GM19467 (cell line): ENCODE results near the gene IL34.

Source experiments
- ATAC-seq: cut with Tn5 transposase; IDR thresholded peaks from one replicate; pipeline ENCODE4 v1.9.1; 2021; ENCODE audit warnings: mild to moderate bottlenecking, moderate library complexity; ENCODE audit not compliant: unreplicated experiment

IL34 gene

DNA sequence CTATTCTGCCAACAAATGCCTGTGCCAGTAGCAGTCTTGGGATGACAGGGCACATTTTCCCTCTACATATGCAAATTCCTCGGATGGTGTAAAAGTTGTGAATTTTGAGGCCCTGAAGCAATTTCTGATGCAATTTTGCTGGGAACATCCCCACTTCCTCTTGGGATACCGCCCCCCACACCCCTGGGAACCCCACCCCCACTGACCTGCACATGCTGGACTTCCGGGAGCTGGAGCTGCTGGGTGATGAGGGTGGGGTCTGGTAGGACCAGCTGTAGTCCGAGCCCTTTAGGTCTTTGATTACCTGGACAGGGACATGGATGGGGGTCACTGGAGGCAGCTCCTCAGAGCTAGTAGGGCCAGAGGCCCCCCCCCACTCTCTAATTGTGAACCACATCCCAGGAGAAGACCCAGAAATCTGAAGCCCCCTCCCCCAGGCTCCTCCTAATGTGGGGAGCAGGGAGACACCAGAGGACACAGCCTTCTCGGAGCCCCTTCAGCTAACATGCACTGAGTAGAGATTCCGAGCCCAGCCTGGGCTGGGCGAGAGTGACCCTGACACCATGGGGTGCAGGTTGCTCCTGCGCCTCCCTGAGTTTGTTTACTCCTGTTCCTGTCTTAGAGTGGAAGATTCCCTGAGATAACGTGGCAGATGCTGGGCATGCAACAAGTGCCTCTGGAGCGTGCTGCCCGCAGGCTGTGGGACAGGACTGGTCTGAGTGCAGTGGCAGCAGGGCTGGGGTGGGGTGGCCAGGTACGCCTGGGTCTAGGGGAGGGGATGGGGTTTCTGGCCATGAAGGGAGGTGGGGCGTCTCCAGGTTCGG lies 30.5 kb downstream of the IL34 start:
- ATAC-seq = no peak

DNA sequence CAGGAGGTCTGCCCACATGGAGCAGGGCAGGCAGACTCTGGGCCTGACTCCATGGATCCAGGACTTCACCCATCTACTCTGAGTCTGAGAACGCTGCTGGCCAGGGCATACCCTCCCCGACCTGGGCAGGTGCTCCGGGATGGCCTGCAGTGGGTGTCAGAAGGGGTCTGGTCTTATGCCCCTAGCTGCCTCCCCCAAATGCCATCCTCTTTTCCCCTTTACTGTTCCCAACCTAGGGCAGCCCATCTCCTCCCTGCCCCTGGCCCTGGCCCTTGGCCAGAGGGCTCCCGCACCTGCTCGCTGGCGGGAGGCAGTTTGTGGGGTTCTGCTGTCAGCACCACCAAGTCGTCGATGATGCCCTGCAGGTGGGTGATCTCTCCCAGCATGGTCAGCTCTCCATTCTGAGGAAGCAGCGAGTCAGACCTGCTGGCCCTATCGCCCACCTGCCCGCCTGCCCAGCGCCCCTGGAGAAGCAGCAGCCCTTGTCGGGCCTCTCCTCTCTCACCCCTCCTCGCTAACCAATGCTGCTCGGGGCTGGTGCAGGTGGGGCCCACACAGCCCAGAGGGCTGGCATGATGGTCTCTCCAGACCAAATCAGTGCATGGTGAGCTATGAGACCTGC lies 31.3 kb downstream of the IL34 start:
- no peak for ATAC-seq

DNA sequence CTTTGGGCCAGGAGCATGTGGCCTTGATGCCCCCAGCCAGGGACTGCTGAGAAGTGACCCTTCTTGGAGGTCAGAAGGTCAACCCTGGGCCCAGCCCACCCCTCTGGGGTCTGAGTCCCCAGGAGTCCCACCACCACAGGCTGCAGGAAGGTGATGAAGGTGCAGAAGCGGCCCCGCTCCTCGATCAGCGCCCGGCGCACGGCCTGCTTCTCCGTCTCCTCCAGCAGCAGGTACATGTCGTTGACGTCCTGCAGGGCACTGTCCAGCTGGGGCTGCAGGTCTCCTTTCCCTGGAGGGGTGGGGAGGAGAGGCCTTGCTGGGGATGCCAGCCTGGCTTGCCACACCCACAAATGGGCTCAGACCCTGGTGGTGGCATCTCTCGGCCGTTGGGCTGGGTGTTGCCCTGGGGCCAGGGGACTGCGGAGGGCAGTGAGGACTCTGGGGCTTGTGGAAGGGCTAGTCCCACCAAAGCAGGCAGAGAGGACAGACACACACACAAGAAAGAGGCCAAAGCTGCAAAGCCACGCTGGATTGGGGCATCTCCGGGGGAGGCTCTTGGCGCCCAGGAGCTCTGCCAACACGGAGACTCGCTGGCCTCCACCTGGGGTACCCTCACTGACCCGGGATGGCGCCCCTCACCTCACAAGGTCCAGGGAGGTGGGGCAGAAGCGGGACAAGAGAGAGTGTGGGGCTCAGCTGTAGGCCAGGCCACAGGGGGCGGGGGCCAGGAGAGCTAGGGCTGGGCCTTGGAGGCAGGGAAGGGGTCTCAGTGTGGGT lies 31.9 kb downstream of the IL34 start:
- no peak for ATAC-seq

DNA sequence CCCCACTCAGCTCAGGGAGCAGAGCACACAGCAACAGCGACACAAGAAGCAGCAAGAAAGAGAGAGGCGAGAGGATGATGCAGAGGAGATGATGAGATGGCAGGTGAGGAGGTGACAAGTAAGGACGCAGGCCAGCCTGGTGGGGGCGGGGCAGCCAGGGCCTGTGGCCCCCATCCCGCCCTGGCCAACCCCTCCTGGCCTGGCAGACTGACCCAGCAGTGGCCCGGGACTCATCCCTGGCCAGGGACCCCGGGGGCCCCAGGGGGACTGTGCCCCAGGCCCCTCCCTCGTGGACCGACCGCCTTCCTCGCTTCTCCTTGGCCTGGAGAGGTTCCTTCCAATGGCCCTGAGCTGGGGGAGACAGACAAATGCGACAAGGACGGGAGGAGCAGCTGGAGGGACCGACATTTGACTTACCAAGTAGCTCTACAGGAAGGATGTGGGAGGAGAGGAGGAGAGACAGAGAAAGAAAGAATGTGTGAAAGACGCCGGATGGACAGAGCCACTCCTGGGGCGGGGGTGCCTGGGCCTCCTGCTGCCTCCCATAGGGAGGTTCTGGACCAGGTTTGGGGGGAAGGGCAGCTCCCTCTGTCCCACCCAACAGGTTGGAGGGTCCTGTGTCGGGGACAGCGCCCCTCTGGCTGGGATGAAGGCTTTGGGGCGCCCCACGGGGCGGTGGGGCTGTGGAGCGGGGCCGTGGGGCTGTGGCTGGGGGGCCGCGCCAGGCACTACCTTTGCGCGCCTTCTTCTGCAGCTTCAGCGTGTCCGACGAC lies 32.7 kb downstream of the IL34 start:
- ATAC-seq = no peak

DNA sequence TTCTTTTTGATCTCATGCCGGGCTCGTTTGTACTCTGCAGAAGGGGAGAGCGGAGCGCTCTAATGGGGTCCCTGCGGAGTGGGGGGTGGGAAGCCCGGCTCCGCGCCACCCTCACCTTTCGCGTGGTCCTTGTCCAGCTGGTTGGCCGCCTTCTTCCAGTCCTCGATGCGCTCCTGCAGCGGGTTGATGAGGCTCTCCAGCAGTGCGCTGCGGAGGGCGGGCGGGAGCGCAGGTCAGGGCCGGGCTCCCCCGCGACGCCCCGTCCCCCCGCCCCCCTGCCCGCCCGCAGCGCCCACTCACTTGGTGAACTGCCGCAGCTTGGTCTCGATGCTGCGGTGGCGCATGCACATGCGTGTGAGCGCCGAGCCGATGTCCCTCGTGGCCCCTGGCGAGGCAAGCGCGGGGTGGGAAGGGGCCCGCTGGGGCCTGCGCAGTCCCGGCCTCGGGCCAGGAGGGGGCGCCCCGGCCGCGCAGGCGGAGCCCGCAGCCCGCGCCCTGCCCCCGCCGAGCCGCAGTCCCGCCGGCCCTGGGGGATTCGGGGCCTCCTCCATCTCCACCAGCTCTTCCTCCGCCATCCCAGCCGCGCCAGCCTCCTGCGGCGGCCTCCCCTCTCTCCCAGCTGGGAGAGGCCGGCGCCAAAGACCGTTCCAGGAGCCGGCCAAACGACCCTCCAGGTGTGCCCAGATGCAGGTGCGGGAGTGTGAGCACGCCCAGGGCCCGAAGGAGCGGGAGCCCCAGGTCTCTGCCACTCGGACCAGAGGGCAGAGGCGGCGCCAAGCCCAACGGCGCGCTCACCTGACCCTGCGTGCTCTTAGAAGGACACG lies 33.5 kb downstream of the IL34 start:
- no peak for ATAC-seq

DNA sequence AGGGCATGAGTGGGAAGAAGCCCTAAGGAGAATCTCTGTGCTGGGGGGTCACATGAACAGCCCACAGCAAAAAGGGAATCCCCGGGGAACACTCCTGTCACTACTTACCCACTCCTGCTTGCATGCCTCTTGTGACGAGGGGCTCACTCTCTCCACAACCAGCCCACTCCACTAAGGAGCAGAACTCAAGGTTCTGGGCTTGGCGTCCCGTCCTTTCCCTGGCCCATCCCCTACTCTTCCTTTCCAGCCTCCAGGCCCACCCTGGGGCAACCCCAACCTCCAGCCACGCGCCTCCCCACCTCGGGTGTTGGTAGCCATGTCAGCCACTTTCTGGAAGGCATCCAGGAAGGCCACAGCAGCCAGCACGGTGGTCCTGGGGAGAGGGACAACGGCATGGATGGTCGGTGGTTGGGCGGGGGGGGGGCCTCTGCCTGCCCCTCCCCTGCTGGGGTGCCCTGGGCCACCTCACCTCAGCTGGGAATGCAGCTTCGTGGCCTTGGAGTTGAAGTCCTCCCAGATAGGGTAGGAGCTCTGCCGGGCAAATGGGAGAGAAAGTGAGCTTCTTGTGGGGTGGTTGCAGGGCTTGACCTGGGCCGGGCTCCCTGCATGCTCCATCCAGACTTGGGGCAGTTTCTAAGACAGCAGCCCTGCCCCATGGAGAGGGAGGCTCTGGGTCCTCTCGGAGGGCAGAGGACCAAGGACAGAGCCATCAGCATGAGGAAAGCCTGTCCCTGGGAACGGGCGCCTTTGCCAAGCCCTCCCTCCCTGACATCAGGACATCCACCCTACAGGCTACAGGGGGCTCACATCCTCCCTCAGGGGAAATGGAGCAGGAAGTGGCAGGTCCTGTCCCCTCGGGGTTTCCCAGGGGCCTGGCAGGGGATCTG lies 34.4 kb downstream of the IL34 start:
- no peak for ATAC-seq

DNA sequence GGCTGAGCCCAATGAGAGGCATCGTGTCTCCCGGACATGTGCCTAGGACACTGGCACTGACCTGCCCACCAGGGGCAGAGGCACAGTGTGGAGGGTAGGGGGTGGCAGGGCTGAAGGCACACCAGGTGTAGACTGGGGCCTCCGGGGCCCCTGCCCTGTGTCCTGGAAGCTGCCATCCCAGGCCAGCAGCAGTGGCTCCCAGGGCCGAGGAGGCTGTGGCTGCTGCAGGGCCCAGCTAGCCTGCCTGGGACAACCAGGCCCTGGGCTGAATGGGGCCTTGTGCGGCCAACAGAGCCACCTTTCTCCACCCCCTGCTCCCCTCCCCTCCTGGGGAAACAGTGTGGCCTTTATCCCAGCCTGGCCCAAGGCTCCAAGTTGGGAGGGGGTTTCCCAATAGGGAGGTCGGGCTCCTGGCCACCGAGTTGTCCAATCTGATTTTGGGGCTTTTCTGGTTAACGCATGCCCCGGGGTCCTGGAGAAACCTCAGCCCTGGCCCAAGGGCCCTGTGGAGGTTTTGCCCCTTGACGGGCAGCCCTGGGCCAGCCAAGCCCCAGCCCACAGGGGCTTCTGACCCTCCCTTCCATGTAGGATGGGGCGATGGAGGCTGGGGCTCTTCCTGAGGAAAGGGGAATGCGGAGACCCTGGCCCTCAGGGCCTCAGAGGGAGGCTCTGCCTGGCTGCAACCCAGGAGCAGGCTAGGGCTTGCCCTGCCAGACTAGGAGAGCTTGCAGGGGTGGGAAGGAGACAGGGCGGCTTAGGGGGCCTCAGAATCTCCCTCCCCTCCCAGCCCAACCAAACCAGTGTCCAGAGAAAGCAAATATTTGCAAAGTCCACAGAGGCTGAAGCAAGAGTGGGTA lies 35.3 kb downstream of the IL34 start:
- ATAC-seq = no peak

DNA sequence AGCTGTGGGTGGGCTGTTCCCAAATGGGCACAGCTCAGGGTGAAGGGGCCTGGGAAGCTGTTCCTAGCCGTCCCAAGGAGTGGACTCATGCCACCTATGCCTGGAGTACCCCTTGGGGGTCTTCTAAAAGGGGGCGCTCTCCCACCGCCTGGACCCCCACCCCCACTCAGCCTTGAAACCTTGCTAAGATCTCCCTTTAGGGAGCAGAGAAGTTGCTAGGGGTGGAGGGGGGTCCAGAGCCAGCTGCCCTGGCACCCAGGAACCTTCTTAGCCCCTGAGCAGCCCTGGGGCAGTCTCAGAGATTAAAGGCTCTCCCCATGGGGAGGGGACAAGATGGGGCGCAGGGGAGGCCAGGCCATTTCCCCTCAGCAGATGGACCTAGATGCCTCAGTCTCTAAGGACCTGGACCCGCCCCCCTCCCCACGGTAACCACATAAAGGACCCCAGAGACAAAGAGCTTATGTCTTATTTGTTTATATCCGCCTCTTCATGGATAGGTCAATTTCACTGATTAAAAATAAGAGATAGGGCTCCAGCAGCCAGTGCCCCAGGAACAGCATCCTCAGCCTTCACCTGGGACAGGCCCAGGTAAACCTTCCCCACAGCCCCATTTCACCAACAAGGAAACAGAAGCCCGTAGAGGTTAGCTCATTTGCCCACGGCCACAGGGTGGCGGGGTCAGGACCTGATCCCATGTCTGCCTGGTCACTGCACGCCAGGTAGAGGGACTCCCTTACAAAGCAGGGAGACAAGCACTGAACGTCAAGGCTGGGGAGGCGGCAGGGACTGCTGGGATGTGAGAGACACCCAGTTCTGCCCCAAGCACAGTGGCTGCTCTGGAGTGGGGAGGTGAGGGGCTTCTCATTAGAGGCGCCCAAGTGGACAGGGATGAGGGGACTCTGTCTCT lies 36.1 kb downstream of the IL34 start:
- ATAC-seq = no peak

DNA sequence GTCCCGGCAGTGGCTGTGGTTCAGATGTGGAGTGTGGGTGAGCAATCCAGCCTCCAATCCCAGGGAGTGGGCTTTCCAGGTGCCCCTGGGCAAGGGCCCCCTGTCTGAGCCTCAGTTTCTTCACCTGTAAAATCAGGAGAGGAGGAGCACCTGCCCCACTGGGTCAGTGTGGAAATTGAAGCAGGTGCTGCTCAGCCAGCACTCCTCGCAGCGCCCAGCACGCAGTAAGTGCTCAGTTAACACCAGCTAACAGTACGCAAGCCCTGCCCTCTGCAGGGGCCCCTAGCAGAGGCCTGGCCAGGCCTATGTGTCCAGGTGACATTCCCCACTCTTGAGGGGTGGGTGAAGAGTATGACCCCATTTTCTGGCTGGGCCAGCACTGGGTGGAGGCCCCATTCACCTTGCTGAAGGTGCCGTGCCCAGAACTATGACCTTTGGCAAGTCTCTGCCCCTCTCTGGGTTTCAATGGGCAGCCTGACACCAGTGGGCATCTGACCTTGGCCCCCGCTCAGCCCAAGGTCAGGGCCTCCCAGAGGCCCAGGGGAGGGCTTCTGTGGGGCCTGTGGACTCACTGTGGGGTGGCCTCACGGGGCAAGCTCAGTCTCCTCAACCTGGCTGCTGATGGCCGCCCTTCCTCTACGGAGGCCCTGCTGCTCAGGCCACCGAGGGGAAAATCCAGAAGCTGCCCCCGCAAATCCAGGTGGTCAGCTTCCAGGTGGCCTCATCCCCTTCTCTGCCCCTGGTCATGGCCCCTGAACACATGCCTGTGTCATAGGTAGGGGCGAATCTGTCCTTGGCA lies 37.0 kb downstream of the IL34 start:
- no peak for ATAC-seq

DNA sequence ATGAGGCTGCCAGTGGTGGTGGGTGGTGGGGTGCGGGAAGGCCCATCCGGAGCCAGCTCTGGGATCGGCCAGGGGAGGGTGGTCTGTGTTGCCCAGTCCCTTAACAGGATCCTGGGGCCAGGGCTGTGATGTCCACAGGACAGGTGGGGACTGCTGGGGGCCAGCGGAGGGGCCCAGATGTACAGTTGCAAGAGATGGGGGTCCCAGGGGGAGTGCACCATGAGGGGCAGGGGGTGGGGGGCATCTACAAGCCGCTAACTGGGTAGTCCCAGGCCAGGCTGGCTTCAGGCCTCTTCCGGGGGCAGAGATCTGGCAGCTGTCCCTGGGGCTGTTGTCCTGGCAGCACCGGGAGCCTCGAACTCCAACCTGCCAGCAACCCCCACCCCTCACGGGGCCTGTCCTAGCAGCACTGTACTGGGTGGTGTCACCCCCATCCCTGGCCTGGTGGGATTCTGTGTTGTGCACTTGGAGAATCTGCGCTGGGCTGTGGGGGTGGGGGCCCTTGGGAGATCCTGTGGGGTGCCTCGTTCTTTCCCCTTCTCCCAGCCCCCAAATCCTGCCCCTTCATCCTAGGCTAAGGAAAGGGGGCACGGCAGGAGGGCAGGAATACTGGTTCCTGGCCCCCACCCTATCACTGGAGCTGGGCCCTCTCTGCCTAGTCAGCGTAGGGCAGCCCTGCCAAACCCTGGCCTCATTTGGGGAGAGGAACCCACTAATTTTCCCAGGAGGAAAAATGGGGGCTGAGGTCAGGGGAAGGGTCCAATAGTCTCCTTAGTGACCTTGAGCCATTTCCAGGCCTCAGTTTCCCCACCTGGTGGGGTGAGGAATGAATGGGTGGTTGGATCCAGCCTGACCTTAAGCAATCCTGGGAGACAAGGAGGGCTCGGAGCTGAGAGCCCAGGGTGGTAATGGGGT lies 38.0 kb downstream of the IL34 start:
- ATAC-seq = no peak

DNA sequence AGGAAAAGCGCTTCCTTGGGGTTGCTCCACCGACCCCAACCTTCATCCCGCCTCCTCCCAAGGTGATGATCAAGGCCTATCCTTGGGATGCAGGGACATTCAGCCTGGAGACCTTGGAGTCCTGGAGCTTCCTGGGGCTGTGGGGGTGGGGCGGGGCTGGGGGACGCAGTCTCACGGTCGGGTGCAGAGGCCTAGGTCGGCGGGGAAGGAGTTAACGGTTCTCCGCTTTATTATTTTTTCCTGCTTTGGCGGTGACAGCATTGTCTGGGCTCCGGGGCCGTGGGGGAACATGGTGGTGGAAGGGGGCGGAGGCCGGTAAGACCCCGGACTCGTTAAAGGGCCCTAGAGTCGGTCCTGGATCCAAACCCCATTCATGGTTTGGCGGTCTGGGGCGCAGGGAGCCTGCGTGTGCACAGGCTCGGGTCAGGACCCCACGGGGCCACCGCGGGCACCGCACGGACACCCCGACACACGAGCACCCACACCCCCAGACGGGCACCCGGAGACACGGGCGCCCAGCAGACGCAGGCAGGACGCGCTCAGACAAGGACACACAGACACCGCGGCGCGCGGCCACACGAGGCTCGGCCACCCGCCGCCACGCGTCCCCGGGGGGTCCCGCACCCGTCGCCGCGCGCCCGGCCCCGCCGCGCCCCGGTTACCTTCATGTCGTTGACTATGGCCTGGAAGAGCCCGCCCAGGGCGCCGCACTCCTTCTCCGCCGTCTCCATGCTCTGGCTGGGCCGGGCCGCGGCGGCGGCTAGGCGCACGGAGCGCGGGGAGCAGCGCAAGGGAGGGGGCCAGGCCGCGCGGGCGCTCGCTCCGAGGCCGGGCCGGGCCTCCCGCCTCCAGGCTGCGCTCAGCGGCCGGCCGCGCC lies 38.9 kb downstream of the IL34 start:
- ATAC-seq = no peak

DNA sequence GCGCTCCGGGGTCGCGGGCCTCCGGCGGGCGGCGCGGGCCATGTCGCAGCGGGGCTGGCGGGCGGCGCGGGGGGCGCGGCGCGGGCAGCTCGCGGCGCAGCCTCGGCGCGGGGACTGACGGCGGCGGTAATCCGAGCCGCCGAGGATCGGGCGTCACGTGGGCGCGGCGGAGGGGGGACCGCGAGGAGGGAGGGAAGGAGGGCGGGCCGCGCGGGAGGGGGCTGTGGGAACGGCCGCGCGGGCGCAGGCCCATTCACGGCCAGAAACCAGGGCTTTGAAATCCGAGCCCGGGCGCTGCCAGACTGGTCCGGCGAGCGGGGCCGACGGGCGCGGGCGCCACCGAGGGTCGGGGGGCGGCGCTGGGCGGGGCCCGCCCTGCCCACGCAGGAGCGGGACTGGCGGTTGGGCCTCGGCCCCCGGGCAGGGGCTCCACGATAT lies 39.6 kb downstream of the IL34 start, which contains the start of gene MTSS2:
Gene MTSS2, minus strand, starts transcription at position 116 of the 438 bp plus-strand sequence. CDS start 262 bp downstream, outside the sequence.
- no peak for ATAC-seq

DNA sequence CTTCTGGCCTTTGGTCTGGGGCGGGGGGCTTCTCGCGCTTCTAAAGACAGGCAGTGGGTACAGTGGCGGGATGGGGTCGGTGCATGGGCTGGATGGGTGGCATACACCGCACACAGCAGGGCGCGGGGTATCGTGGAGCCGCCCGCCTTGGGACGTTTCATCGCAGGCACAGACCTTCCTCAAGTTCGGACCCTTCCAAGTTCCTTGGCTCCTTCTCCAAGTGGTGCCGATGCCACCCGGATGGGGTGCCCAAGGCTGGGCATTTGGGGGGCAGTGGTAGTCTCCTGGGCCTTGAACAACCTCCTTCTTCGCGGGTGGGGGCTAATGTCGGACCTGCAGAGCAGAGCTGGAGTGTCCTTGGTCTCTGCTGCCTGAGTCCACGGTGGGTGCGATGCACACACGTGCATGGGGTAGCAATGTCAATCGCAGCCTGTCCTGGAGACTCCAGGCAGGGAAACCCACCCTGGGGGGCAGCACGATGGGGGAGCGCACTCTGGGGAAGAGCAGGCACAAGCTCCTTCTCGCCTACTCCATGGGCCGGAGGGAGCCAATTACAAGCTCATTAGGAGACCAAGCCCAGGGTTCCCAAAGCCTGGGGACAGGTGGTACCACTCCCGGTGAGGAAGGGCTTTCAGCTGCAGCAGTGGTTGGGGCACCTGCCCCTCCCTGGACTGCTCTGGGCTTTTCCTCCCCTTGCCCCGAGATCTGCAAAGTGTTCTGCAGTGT lies 40.2 kb downstream of the IL34 start:
- ATAC-seq = no peak

DNA sequence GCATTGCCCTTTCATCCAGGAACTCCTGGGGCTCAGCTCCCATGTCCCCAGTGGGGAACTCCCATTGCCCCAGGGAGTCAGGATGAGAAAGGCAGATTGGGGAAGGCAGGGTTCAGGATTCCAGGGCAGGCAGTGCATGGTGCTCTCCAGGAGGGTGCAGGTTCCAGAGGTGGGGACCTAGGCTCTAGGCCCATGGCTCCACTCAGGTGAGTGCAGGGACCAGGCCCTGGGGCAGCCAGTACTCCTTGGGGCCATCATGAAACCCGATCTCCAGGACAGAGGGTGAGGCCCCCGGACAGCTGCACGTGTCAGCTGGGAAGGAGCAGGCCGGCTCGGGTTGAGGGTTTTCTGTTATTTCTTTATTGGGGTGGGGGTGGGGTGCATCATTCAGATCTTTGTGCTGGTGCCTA lies 40.7 kb downstream of the IL34 start:
- ATAC-seq = no peak
